NCI-H2081 treated with DMSO at 0.1 percent for 48 hours (cell line): ENCODE measurements around the gene POLR1A.
"Not testable (repeated sequence)": the region's sequence is repeated elsewhere in the genome, so short reads cannot be mapped to it uniquely, and the experiment has no call there.

Experiments
- DNase-seq: peaks from one replicate; lab custom pipeline; 2025; lab: John Stamatoyannopoulos, UW

Gene POLR1A

GRCh38 chr2:85998071-85998991 is 107.4 kb downstream of the POLR1A start:
- DNase-seq, result no peak

GRCh38 chr2:85997017-85997970 is 108.4 kb downstream of the POLR1A start:
- no peak for DNase-seq

- no peak for DNase-seq
Observed at GRCh38 chr2:85996591-85996990, 109.1 kb downstream of the POLR1A start.

GRCh38 chr2:85995648-85996529 is 109.8 kb downstream of the POLR1A start:
- no peak for DNase-seq

- DNase-seq, result no peak
Observed at GRCh38 chr2:85994897-85995647, 110.6 kb downstream of the POLR1A start.

GRCh38 chr2:85994421-85994777 is 111.3 kb downstream of the POLR1A start:
- no peak for DNase-seq

GRCh38 chr2:85992611-85993010 is 113.1 kb downstream of the POLR1A start:
- no peak for DNase-seq

- not testable (repeated sequence) for DNase-seq
Observed at GRCh38 chr2:85992053-85992452, 113.6 kb downstream of the POLR1A start.

- DNase-seq, result no peak
Observed at GRCh38 chr2:85990084-85990483, 115.6 kb downstream of the POLR1A start.

GRCh38 chr2:85989288-85989865 is 116.3 kb downstream of the POLR1A start:
- DNase-seq, result no peak

- DNase-seq, result no peak
Observed at GRCh38 chr2:85988914-85989270, 116.8 kb downstream of the POLR1A start.

GRCh38 chr2:85988175-85988913 is 117.3 kb downstream of the POLR1A start:
- DNase-seq, result no peak

GRCh38 chr2:85987266-85988174 is 118.2 kb downstream of the POLR1A start:
- no peak for DNase-seq

- DNase-seq, result no peak
Observed at GRCh38 chr2:85986121-85986520, 119.6 kb downstream of the POLR1A start.

- DNase-seq, result no peak
Observed at GRCh38 chr2:85984788-85985187, 120.9 kb downstream of the POLR1A start.

- DNase-seq, result no peak
Observed at GRCh38 chr2:85983766-85984165, 121.9 kb downstream of the POLR1A start.

GRCh38 chr2:85981579-85982247 is 124.0 kb downstream of the POLR1A start:
- DNase-seq, result no peak
